Measurements from ENCODE around the gene NLRC3.

NLRC3 gene

GRCh38 chr16:3525951-3526350, 51.3 kb downstream of the NLRC3 start:
- Histone ChIP-seq H3K4me3 (replicated peaks; ENCODE audit: insufficient read depth, low read length) (no peak overlapping the region), H3K27me3 (ENCODE audit: insufficient read depth, poor library complexity, severe bottlenecking) (no peaks in the 10 kb centered on the region), H3K27ac (replicated peaks) (no peak overlapping the region)
- TF ChIP-seq POLR2AphosphoS5 (IDR thresholded peaks at IDR 0.05; ENCODE audit: low read depth): no peak
- TF ChIP-seq GABPA (IDR thresholded peaks at IDR 0.05; ENCODE audit: low read depth): no peak
- TF ChIP-seq CTCF (IDR thresholded peaks at IDR 0.05; ENCODE audit: insufficient read depth, low read length): no peak
- TF ChIP-seq SPI1 (IDR thresholded peaks at IDR 0.05; ENCODE audit: borderline replicate concordance, low read depth): no peak
- no peak for TF ChIP-seq REST (IDR thresholded peaks at IDR 0.05; ENCODE audit: insufficient replicate concordance, low read depth)
- no peak for DNase-seq (ENCODE audit: low read depth in 1 of 2, low spot score in 1 of 2)

- Histone ChIP-seq H3K27ac (replicated peaks) (no peak overlapping the region), H3K27me3 (ENCODE audit: insufficient read depth, poor library complexity, severe bottlenecking) (no peaks in the 10 kb centered on the region), H3K4me3 (replicated peaks; ENCODE audit: insufficient read depth, low read length) (no peak overlapping the region)
- TF ChIP-seq POLR2AphosphoS5 (IDR thresholded peaks at IDR 0.05; ENCODE audit: low read depth): no peak
- no peak for TF ChIP-seq REST (IDR thresholded peaks at IDR 0.05; ENCODE audit: insufficient replicate concordance, low read depth)
- TF ChIP-seq CTCF (IDR thresholded peaks at IDR 0.05; ENCODE audit: insufficient read depth, low read length): no peak
- TF ChIP-seq GABPA (IDR thresholded peaks at IDR 0.05; ENCODE audit: low read depth): no peak
- TF ChIP-seq SPI1 (IDR thresholded peaks at IDR 0.05; ENCODE audit: borderline replicate concordance, low read depth): no peak
- no peak for DNase-seq (ENCODE audit: low read depth in 1 of 2, low spot score in 1 of 2)
Measured at GRCh38 chr16:3523281-3523680, 53.9 kb downstream of the NLRC3 start.

GRCh38 chr16:3520841-3521240, 56.4 kb downstream of the NLRC3 start:
- no peak for DNase-seq (ENCODE audit: low read depth in 1 of 2, low spot score in 1 of 2)
- TF ChIP-seq CTCF (IDR thresholded peaks at IDR 0.05; ENCODE audit: insufficient read depth, low read length) (no peak), GABPA (IDR thresholded peaks at IDR 0.05; ENCODE audit: low read depth) (no peak), POLR2AphosphoS5 (IDR thresholded peaks at IDR 0.05; ENCODE audit: low read depth) (no peak), REST (IDR thresholded peaks at IDR 0.05; ENCODE audit: insufficient replicate concordance, low read depth) (no peak), SPI1 (IDR thresholded peaks at IDR 0.05; ENCODE audit: borderline replicate concordance, low read depth) (no peak)
- Histone ChIP-seq H3K27me3 (ENCODE audit: insufficient read depth, poor library complexity, severe bottlenecking) (no peaks in the 10 kb centered on the region), H3K27ac (replicated peaks) (no peak overlapping the region), H3K4me3 (replicated peaks; ENCODE audit: insufficient read depth, low read length) (no peak overlapping the region)

Measured in HL-60 (cell line).